NCI-H1417 (cell line): Measurements from ENCODE around the gene PDE10A.

ENCODE experiments used
- DNase-seq, 3 experiments: peaks; one replicate each; lab custom pipeline; 2025; lab: John Stamatoyannopoulos, UW

The PDE10A gene

DNA sequence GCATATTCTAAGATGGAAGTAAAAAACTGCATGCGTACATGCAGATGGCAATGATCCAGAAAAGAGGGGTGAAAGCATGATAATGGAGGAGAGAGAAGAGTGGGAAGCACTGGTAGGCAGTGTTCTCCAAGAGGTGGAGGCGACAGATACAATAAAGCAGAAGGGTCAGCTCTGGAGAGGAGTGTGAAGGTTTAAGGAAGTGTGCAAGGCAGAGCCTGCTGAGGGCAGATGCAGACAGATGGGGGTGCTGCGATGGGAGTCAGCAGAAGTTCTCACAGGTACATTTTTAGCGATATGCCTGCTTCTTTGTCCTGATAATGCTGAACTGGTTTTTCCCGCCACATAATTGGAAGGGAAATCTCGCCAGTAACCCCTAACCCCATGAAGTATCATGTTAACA is 272.6 kb downstream of the PDE10A start:
- no peak for DNase-seq

DNA sequence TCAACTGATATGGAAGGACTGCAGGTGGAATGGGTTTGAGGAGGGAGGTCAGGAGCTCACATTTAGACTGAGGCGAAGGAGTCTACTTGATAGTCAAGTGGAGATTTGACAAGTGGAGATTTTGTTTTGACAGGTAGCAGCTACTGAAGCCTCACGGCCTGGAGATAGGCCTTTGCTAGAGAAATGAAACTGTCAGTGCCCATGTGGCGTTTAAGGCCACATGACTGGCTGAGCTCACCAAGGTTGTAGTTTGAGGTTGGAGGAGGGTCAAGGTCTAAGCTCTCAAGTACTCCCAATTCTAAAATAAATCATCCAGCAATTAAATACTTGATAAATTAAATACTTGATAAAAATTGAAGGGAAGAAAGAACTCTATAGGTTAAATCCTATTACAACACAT is 273.5 kb downstream of the PDE10A start:
- no peak for DNase-seq

DNA sequence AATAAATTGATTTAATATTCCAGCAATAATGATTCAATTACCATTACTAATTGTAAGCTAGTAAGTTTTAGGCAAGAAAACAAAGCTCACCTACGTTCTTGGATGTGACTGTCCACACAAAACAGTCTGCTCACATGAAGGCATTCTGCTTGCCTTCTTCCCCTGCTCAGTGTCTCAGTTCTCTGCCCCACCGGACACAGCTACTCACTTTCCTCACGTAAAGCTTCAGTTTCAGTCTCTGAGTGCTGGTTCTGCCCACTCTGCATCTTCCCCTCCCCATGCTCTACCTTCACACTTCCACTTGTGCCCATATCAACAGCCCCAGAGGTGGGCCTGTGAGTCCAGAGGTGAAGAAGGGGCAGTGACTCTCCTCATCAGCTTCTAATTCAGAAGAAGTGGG is 279.7 kb downstream of the PDE10A start:
- no peak for DNase-seq

DNA sequence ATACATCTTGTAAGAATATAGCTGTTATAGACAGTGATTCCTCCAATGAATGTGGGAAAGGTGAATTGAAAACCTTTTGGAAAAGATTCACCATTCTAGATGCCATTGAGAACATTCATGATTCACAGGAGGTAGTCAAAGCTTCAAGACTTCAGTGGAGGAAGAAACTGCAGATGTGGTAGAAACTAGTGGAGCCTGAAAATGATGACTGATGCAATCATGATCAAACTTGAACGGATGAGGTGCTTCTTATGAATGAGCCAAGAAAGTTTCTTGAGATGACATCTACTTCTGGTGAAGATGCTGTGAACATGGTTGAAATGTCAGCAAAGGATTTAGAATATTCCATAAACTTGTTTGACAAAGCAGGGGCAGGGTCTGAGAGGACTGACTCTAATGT is 286.9 kb downstream of the PDE10A start:
- DNase-seq: no peak

DNA sequence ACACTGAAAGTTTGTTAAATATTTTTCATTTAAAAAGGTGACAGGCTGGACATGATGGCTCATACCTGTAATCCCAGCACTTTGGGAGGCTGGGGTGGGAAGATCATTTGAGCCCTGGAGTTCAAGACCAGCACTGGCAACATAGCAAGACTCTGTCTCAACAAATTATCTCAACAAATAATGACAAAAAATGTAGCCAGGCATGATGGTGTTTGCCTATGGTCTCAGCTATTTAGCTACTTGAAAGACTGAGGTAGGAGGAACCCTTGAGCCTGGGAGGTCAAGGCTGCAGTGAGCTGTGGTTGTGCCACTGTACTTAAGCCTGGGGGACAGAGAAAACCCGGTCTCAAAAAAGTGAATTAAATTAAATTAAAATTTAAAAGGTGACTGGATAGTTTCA is 297.7 kb downstream of the PDE10A start:
- DNase-seq: no peak

DNA sequence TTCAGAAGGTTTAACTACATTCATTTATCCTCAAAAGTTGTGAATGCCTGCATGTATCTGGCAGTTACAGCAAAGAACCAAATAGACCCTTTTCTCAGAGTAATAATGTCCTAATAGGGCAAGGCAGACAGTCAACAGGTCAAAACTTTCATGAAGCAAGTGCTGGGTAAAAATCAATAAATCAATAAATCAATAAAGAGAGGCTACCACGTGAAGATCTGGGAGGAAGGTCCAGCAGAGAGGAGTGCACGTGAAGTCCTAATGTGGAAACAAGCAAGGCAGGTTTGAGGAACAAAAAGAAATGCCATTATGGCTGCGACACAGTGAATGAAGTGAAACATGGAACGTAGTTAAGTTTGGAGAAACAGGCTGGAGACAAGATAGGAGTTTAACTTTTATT is 317.3 kb downstream of the PDE10A start:
- no peak for DNase-seq

DNA sequence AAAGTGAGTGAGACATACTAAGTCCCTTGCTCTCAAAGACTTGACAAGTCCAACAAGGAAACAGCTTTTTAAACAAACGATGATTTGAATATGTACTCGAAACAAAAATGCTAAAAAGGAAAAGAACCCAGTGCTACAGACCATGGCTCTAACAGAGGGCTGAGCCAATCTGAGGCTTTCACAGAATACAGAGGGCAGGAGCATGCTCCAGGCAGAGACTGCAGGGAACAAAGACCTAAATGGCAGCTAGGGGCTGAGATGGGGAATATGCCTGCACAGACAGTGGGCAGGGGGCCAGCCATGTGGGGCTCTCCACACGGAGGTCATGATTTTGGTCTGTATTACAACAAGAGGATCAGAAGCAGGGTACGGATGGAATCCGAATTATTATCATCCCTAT is 322.5 kb downstream of the PDE10A start:
- DNase-seq: no peak

DNA sequence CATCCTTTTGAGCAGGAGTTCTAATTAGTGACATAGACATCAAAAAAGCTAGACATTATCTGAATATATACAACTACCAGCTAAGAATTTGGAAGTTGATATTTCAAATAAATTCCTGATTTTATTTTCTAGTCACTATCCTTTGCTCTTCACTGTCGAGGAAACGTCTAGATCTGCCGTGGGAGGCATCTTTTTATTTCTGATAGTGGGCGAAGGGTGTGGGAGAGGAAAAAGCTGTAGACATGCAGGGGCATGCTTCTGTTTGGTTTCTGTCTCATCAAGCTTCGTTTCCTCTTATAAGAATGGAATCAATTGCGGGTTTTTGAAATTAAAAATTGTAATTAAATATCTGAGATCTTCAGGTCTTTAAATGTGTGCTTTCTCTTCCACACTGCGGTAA is 337.4 kb downstream of the PDE10A start:
- DNase-seq: no peak

DNA sequence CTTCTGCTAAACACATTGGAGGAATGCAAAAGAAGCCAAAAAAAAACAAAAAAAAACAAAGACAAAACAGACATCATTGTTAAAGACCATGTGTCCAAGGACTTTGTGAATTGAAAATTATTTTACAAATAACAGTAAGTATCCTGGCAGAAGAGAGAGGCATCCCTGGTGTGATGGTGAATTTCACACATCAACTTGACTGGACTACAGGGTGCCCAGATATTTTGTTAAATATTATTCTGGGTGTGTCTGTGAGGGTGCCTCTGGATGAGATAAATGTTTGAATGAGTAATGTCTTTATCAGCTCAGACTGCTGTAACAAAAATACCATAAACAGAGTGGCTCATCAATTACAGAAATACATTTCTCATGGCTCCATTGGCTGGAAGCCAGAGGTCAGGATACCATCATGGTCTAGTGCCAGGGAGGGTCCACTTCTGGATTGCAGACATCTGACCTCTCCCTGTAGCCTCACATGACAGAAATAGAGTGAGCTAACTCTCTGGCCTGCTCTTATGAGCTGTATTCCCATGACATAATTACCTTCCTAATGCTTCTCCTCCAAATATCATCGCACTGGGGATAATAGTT is 341.4 kb downstream of the PDE10A start:
- DNase-seq: no peak

DNA sequence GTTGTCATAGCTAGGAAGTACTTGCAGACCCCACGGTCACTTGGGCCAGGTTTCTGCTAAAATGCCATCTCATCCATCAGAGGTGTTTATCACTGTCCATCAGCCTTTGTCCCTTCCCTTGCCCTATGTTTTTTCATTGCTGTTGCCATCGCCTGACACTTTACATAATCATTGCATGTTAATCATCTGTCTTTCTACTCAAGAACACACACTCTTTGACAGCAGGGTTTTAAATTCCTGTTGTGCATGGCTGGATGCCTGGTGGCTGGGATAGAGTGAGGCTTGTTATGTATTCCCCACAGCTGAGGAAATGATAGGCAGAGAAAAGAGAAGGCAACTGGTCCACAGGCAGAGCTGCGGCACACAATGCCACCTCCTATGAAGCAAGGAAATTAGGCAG is 341.9 kb downstream of the PDE10A start:
- no peak for DNase-seq

DNA sequence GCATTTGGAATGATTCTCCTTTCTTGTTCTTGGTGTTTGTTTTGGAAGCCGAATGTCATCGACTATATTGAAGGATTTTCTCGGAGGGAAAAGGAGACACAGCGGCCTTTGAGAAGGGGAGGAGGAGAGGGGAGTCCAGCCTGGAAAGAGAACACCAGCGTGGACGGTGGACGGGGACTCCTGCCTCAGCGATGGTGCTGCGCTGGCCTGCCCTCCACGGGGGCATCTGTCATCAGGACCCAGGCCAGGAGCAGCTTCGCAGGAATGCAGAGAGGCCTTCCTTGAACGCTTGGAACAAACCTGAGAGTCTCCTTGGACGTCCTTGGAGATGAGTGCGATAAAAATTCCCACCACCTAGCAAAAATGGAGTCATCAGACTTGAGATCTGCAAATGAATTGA is 345.3 kb downstream of the PDE10A start:
- no peak for DNase-seq

DNA sequence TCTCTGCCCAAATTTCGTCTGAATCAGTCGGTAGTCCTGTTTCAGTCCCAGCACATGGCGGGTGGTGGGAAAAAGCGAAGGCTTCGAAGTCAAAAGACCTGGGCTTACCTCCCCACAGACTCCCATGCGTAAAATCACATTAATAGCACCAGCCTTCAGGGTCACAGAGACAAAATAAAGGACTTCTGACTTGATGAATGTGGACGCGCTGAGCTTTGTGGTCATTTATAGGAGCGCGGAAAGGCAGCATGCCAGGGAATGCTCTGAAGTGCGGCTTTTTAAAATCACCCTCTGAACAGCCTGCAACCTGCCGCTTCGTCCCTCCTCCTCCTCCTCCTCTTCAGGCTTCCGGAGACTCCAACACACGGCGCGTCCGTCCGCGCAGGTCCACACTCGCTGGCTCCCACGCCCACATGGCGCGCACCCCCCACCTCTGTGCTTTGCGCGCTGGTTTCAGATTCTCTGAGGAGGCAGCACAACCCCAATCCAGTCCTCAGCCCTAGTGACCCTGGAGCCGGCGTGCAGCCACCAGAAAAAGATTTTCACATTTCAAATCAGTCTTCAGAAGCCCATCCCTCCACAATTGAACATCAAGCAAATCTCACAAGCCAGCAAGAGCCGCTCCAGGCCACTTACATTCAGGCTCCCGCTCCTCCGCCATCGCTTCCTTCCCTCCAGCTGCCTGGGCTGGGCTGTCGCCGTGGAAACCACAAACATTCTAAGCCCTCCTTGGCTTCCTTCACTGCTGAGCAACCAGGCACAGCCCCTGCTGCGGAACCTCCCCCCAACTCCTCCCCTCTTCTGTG is 353.9 kb downstream of the PDE10A start, which contains the start of gene C6orf118:
Gene C6orf118, minus strand, starts transcription at position 680 of the 806 bp plus-strand sequence. Its CDS starts 19 bp downstream, at position 661.
- DNase-seq: peak in 2 of 3 experiments; percentile 87 to 93

DNA sequence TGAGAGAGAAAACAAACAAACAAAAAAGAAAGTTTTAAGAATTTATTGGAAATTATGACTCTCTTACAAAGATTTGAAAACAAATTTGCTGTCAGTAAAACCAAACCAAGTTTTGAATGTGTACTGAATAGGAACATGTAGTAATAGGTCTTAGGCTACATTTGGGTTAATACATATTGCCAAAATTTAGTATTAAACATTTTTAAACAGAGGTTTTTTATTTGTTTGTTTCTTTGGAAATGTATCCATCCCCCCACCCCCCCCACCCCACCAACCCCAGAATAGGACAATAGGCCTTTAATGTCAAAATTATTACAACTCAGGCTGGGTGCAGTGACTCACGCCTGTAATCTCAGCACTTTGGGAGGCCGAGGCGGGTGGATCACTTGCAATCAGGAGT is 356.1 kb downstream of the PDE10A start:
- no peak for DNase-seq

DNA sequence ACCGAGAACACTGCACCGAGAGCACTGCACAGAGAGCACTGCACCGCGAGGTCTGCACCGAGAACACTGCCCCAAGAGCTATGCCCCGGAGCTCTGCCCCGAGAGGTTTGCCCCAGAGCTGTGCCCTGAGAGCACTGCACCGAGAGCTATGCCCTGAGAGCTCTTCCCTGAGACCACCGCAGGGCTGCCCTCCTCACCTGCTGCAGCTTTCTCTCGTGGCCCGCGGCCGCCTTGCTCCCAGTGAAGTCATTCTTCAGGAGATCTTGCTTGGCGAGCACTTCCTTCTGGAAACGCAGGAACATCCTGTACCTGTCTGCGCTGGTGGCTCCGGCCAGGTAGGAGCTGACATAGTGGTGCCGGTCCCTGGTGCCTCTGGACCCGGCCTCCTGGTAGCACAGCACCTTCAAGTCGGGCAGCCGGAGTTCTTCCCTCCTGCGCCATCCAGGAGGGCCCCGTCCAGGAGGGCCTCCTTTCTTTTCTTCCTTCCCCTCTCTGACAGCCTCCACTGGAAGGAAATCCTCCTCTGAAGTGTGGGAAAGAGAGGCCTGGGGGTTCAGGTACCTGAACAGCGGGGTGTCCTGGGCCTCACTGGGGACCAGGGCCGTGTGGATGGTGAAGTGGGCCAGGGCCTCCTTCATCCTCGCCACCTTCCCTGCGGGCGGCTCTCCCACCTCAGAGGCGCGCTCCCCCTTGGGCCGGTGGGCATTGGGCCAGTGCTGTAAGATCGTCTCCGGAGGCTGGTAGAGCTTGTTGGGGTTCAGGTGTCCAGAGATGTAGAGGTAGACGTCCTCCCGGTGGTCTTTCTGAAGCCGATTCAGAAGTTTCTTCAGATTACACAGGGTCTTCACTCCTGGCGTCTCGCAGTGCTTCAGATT is 361.4 kb downstream of the PDE10A start:
- DNase-seq: no peak

DNA sequence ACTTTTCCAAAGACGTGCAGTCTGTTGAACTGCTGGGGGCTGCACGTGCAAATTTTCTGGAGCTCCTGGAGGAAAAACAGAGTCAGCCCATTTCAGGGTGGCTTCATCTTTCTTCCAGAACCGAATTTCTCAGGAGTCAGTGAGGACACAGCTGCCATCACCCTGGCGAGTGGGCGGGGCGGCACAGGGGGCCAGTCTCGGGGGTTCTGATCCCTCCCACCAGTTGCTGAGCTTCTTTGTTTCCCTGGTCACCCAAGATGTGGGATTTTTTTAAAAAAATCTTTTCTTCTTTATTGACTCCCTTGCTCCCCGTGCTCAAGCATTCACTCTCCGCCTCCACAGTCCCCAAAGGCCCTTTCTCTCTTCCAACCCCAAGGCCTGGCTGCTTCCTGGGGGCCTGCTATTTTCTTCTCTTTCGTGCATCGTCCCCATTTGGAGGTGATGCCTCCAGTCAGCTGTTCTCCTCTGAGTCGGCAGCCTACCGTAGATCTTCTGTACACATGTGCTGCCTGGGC is 362.6 kb downstream of the PDE10A start:
- no peak for DNase-seq

DNA sequence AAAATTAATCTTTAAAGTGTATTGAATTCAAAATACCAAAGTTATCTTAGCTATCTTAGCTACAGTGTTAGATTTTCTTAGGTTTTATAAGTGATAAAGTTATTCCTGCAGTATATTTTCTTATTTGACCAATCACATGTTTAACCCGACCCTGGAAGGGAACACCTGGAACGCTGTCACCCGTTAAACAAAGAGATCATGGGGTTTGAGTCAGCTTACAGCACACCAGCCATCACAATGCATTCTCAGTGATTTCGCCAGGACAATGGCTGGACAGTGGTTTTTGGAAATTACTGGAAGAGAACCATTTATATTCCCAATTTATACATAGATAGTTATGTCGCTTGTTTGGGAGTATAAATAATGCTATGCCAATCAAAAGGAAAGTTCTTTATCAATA is 364.2 kb downstream of the PDE10A start:
- no peak for DNase-seq

DNA sequence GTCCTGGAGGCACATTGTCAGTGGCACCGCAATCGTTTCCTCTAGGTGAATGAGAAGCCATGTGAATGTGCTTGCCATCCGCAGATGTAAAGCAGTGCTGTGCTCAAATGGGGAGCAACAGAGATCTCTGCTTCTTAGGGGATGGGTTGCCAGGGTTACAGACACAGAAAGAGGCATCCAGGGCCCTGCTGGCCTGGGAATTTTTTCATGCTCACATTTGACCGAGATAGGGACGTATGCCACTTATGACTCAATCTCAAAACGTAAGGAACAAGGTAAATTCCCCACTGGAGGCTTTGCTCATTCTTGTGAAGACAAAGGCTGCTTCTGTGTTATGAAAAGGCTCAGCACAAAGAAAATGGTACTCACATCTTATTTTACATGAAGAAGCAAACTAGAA is 364.6 kb downstream of the PDE10A start:
- DNase-seq: no peak

DNA sequence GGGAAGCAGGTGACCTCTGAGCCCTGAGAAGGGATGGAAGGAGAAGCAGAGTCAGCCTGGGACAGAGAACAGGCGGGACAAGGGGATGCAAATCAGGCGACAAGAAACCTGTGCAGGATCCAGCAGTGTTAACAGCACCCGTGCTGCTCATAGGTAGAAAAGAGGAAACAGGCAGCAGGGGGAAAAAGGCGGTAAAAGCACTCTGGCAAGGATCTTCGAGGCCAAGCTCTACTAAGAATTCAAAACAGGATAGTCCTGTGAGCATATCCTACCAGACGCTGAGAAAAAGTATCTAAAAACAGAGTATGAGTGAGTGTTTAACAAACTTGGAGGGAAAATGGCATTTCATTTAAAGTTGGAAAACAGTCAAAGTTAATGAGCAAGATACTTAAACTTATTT is 370.4 kb downstream of the PDE10A start:
- no peak for DNase-seq
